Measurements from ENCODE around the gene PKHD1.

PKHD1 gene

DNA sequence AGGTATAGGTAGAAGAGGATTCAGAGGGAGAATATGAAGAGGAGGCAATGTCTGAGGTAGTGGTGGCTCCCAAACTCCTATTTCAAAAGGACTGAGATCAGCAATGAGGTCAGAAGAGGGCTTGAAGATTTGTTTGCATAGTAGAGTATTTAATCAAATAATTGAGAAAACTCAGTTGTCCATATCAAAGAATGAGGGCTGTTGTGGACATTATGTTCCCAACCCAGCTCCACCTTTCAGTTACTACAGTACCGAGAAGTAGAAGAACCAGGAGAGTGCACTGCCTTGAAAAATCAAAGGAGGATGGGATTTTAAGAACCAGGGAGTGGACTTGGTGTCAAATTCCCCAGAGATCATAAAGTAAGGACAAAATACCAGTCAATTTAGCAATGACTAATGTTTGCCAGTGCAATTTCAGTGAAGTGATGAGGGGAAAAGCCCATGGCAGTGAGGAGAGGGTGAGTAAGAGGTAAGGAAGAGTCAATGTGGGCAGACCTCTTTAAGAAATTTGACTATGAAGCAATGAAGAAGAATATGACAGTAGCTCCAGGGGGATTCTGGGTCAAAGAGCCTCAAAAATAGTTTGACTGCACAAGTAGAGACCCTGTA is 382.4 kb downstream of the PKHD1 start:
- no peak overlapping the region for H3K27ac Mint-ChIP-seq
- H3K9me3 Mint-ChIP-seq, result no peaks in the 10 kb centered on the region
- no peaks in the 10 kb centered on the region for H3K27me3 Mint-ChIP-seq
- no peaks in the 10 kb centered on the region for H3K4me1 Mint-ChIP-seq (ENCODE audit: low read depth)
- H3K36me3 Mint-ChIP-seq (ENCODE audit: low read depth), result no peaks in the 10 kb centered on the region
- no peak overlapping the region for H3K4me3 Mint-ChIP-seq

DNA sequence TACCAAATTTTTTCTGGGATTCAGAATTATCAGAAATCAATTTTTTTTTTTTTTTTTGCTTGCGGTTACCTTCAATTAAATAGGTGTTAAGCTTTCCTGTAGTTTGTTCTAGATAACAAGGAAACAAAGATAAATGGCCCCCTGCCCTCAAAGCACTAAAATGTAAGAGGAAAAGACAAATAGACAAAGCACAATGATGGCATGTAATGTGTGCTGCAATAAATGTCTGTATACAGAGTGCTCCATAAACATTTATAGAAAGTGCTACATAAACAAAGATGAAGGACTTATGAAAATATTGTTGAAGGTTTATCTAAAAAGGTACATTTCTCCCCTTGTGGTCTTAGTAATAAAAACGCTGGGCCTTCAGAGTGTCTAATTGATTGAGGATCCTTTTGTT is 384.6 kb downstream of the PKHD1 start:
- H3K9me3 Mint-ChIP-seq, result no peaks in the 10 kb centered on the region
- no peaks in the 10 kb centered on the region for H3K36me3 Mint-ChIP-seq (ENCODE audit: low read depth)
- H3K4me1 Mint-ChIP-seq (ENCODE audit: low read depth), result no peaks in the 10 kb centered on the region

DNA sequence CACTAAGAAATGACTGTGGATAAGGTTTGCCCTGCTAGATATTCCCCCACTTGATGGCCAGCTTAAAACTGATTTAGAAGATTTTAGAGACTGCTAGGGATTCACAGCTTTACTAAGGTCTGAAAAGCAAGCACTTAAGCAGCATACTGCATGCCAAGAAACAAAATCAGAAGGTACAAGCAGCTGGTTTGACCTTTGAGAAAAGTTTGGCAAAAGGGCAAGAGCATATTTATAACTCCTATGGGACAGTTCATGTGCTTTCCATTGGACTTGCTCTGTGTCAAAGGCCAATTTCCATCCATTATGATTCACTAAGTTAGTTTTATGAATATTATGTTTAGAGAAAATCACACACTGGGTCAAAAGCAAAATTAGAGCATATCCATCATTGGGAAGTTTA is 402.8 kb downstream of the PKHD1 start:
- H3K27ac Mint-ChIP-seq, result no peak overlapping the region

More for the DNA sequence above, 384.6 kb downstream of the PKHD1 start:
- H3K27me3 Mint-ChIP-seq, result no peaks in the 10 kb centered on the region
- H3K27ac Mint-ChIP-seq, result no peak overlapping the region
- no peak overlapping the region for H3K4me3 Mint-ChIP-seq

DNA sequence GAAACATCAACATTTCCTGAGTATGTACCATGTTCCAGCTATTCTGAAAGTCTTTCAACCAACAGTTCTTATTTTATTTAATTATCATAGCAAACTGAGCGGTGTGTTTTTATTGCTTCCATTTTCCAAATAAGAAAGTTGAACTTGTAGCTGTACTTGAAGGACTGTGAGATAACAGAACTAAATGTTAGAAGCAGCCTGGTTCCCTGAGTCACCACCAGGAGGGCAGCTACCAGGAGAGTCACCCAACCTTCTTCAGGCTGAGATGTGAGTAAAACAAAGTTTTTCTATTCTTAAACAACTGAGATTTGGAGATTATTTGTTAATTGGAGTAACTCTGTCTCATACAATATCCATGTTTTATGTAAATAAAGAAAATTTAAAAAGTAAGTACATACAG is 403.4 kb downstream of the PKHD1 start:
- no peak overlapping the region for H3K27ac Mint-ChIP-seq
- H3K36me3 Mint-ChIP-seq (ENCODE audit: low read depth), result no peaks in the 10 kb centered on the region
- no peaks in the 10 kb centered on the region for H3K27me3 Mint-ChIP-seq
- no peak overlapping the region for H3K4me3 Mint-ChIP-seq
- peaks cover 4% of the 10 kb centered on the region for H3K9me3 Mint-ChIP-seq
- H3K4me1 Mint-ChIP-seq (ENCODE audit: low read depth), result no peaks in the 10 kb centered on the region

More for the DNA sequence above, 402.8 kb downstream of the PKHD1 start:
- Mint-ChIP-seq H3K4me3 (no peak overlapping the region), H3K9me3 (peaks cover 4% of the 10 kb centered on the region), H3K27me3 (no peaks in the 10 kb centered on the region), H3K36me3 (ENCODE audit: low read depth) (no peaks in the 10 kb centered on the region), H3K4me1 (ENCODE audit: low read depth) (no peaks in the 10 kb centered on the region)

DNA sequence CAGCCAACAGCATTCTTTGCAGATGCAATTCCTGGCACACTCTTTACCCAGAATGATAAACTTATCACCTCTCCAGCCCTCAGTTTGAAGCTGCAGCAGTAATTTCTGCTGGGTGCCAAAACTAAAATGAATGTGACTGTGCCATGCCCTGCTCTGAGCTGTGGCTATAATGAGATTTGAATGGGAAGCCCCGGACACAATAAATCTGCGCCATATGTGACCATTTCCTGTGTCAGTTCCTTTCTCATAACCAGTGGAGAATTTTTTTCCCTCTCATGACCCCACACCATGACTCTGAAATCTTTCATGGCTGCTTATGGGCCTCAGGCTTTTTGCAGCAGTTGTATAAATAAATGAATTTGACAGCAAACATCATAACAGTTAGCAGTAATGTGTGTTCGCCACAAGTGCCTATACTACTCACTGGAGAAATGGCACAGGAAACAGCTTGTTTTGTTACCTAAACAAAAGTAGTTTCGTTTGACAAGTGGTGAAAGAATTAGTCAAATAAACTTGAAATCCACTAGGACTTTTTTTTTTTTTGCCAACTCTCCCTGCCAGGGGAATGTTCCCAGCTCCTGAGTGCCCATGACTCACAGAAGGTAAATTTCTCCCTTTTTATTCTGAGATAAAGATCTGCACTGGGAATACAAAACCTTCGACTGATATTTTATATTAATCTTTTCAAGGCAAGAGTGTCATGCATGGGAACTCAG is 408.4 kb downstream of the PKHD1 start:
- no peaks in the 10 kb centered on the region for H3K36me3 Mint-ChIP-seq (ENCODE audit: low read depth)
- H3K9me3 Mint-ChIP-seq, result no peaks in the 10 kb centered on the region
- H3K4me1 Mint-ChIP-seq (ENCODE audit: low read depth), result no peaks in the 10 kb centered on the region
- H3K27ac Mint-ChIP-seq, result no peak overlapping the region
- no peak overlapping the region for H3K4me3 Mint-ChIP-seq
- H3K27me3 Mint-ChIP-seq, result no peaks in the 10 kb centered on the region

DNA sequence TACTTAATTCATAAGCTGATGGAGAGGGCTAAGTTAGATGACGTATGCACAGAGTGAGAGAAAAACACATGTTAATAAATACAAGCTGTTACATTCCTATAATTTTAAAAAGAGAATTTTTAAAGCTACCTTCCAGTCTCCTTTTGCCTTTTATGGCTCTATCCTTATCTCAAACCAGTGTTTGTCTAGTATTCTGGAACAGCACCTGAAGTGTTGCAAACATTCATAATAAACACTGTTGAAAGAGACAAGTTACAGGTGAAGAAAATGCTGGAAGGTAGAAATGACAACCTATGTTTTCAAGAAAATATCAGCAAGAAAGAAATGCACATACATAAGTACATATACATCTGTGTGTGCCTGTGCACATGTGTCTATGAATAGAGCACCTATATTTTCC is 409.1 kb downstream of the PKHD1 start:
- no peaks in the 10 kb centered on the region for H3K4me1 Mint-ChIP-seq (ENCODE audit: low read depth)
- no peak overlapping the region for H3K27ac Mint-ChIP-seq
- H3K4me3 Mint-ChIP-seq, result no peak overlapping the region
- H3K36me3 Mint-ChIP-seq (ENCODE audit: low read depth), result no peaks in the 10 kb centered on the region
- H3K9me3 Mint-ChIP-seq, result no peaks in the 10 kb centered on the region
- no peaks in the 10 kb centered on the region for H3K27me3 Mint-ChIP-seq

DNA sequence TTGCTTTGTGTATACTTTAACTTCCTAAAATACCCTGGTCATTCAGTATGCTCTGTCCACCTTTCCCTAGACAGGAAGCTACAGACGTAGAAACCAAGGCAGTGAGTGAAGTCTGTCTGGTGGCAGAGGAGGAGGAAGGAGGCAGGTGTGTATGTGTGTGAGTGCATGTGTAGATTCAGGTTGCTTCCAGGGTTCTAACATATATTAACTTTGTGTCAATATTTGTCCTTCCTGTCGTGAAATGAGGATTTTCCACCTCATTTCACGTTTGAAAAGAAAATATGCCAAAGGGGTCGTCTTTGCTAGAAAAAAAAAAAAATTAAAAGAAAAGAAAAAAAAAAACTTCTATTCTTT is 411.5 kb downstream of the PKHD1 start:
- H3K4me3 Mint-ChIP-seq, result no peak overlapping the region
- no peaks in the 10 kb centered on the region for H3K4me1 Mint-ChIP-seq (ENCODE audit: low read depth)
- no peaks in the 10 kb centered on the region for H3K36me3 Mint-ChIP-seq (ENCODE audit: low read depth)
- no peak overlapping the region for H3K27ac Mint-ChIP-seq
- no peaks in the 10 kb centered on the region for H3K27me3 Mint-ChIP-seq
- H3K9me3 Mint-ChIP-seq, result peaks cover 11% of the 10 kb centered on the region

DNA sequence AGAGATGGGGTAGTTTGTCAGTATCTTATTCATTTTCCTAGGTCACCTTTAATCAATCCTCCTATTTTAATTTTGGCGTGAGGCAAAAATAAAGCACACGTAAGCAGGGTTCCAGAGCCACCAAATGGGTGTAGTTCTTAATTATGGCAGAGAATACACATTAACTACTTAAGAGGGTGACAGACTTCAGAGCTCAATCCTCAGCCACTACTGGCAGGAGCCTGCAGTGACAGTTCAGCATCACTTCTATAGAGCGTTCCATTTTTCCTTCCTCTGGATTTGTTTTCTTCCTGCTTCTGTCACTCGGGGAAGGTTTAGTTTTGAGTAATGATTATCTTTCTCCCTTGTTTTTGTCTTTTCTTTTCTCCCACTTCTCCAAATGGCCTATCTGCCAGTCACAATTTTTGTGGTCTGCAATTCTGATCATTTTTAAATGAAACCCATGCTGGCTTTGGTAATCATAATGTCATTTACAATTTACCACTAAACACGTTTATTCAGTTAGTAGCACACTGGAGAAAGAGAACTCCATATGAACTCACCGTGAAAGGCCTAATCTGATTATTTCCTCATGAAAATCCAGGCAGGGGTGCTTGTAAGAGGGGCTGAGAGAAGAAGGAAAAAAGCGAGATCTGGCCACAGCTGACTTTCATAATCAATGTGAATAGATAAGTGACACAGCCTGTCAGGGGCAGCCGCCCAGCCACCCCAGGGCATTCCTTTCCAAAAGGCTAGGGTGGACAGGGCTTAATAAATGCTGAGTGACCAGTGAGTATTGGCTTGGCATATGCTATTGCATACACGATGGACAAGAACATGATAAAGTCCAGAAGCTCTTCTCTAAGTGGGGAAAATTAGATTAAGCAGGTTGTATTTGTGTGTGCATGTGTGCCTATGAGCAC is 412.1 kb downstream of the PKHD1 start:
- H3K9me3 Mint-ChIP-seq, result peaks cover 11% of the 10 kb centered on the region
- no peaks in the 10 kb centered on the region for H3K4me1 Mint-ChIP-seq (ENCODE audit: low read depth)
- H3K27me3 Mint-ChIP-seq, result no peaks in the 10 kb centered on the region
- H3K36me3 Mint-ChIP-seq (ENCODE audit: low read depth), result no peaks in the 10 kb centered on the region
- H3K4me3 Mint-ChIP-seq, result no peak overlapping the region
- H3K27ac Mint-ChIP-seq, result no peak overlapping the region

DNA sequence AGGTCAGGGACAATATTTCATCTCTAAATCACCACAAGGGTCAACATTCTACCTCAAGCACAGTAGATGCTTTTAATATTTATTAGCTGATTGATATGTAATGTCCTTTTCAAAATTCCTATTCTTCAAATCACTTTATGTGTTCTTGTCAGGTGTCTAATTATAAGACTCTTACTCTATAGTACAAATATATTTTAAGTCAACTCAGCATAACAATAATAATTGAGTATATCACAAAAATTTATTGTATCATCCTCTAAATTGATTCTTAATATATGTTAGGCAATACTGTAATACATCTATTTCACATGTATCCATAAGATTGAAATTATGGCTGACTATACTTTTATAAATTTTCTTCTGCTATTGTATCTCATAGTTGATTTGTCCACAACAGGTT is 423.9 kb downstream of the PKHD1 start:
- H3K36me3 Mint-ChIP-seq (ENCODE audit: low read depth), result no peaks in the 10 kb centered on the region
- no peaks in the 10 kb centered on the region for H3K9me3 Mint-ChIP-seq

DNA sequence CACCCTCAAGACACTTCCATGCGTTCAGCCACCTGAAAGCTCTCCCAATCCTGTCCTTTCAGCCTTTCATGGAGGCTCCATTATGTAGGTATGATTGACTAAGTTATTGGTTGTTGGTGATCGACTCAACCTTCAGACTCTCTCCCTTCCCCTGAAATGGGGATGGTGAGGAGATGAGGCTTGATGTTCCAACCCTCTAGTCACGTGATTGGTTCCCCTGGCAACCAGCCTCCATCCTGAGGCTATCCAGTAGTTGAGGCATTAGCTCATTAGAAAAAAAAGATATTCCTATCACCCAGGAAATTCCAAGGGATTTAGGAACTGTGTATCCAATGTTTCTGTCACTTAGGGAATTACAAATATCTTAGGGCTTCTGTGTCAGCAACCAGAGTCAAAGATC is 426.6 kb downstream of the PKHD1 start:
- Mint-ChIP-seq H3K27me3 (no peaks in the 10 kb centered on the region), H3K4me3 (no peak overlapping the region)

More for the DNA sequence above, 423.9 kb downstream of the PKHD1 start:
- Mint-ChIP-seq H3K4me1 (ENCODE audit: low read depth) (no peaks in the 10 kb centered on the region), H3K27me3 (no peaks in the 10 kb centered on the region), H3K4me3 (no peak overlapping the region), H3K27ac (no peak overlapping the region)

DNA sequence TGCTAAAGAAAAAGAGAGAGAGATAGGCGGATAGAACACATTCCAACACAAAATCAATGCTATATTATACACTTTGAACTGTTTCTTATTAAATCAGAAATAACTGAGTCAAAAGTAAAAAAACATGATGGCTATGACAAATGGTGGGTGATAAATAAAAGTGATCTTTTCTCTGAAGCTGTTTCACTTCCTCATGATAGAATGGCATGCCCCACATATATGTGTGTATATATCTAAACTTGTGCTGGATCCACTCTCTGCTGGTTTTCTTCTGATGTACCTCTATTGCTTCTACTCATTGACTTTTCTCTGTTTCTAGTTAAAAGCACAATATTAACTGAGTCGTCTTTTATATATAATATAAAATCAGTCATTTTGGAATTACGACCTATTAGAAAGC is 429.9 kb downstream of the PKHD1 start:
- H3K4me1 Mint-ChIP-seq (ENCODE audit: low read depth), result no peaks in the 10 kb centered on the region
- H3K27ac Mint-ChIP-seq, result no peak overlapping the region
- H3K36me3 Mint-ChIP-seq (ENCODE audit: low read depth), result no peaks in the 10 kb centered on the region
- no peak overlapping the region for H3K4me3 Mint-ChIP-seq
- H3K27me3 Mint-ChIP-seq, result no peaks in the 10 kb centered on the region
- no peaks in the 10 kb centered on the region for H3K9me3 Mint-ChIP-seq

More for the DNA sequence above, 426.6 kb downstream of the PKHD1 start:
- H3K36me3 Mint-ChIP-seq (ENCODE audit: low read depth), result no peaks in the 10 kb centered on the region
- no peaks in the 10 kb centered on the region for H3K4me1 Mint-ChIP-seq (ENCODE audit: low read depth)
- H3K27ac Mint-ChIP-seq, result no peak overlapping the region
- H3K9me3 Mint-ChIP-seq, result no peaks in the 10 kb centered on the region

DNA sequence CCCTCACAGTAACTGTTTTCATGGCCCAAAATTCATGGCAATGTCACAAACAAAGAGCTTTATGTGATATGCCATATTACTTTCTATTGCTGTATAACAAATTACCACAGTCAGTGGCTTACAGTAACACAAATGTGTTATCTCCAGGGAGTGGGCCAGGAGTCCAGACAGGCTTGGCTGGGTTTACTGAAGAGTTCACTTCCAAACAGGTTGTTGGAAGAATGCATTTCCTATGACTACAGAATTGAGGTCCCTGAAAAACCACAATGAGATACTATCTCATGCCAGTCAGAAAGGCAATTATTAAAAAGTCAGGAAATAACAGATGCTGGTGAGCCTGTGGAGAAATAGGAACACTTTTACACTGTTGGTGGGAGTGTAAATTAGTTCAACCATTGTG is 431.9 kb downstream of the PKHD1 start:
- no peak overlapping the region for H3K4me3 Mint-ChIP-seq
- no peaks in the 10 kb centered on the region for H3K9me3 Mint-ChIP-seq
- no peak overlapping the region for H3K27ac Mint-ChIP-seq
- no peaks in the 10 kb centered on the region for H3K27me3 Mint-ChIP-seq
- H3K4me1 Mint-ChIP-seq (ENCODE audit: low read depth), result no peaks in the 10 kb centered on the region
- H3K36me3 Mint-ChIP-seq (ENCODE audit: low read depth), result no peaks in the 10 kb centered on the region

DNA sequence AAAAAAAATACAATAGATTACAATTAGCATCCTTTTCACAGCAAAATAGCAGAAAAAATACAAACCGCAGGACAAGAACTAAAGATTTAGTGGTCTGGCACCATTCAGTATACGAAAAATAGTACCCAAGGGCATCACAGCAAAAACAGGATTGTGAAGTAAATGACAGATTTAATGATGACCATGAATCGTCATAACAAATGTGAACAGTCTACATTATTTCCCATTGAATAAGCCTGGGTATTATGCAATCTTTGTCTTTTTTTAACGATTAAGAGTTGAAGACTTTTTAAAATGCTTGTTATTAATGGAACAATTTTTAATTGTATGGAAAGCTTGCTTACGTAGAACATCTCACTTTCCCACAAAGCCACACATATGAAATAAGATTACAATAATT is 432.8 kb downstream of the PKHD1 start:
- Mint-ChIP-seq H3K9me3 (no peaks in the 10 kb centered on the region), H3K27me3 (no peaks in the 10 kb centered on the region), H3K36me3 (ENCODE audit: low read depth) (no peaks in the 10 kb centered on the region), H3K27ac (no peak overlapping the region), H3K4me1 (ENCODE audit: low read depth) (no peaks in the 10 kb centered on the region), H3K4me3 (no peak overlapping the region)

DNA sequence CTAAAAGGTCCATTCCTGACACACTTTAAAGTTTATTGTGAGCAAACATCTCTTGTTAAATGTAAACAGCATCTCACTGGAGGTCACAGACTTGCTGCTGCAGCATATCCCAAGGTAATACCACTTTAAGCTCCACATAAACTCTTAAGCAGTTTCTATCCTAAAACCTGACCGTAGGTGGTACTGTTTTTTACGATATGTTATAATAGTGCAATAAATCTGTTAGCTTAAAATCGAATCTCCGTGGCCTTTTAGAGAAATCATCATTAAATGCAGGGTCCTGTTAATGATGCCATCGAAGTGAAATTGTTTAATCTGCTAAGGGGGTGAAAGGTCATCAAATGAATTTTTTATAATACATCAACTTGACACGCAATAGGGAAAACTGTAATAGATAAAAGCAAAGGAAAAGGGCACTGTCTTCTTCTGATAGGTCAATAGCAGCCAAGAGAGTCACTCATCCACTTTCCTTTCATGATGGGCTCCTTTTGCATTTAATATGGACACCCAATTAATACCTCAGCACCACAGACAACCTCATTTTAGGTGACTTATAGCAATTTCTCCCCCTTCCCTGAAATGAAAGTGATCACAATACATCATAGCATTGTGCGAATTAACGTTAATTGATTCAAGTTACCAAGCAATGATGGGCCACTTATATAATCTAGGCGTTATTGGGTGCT is 436.1 kb downstream of the PKHD1 start:
- Mint-ChIP-seq H3K4me1 (ENCODE audit: low read depth) (no peaks in the 10 kb centered on the region), H3K9me3 (peaks cover 7% of the 10 kb centered on the region), H3K4me3 (no peak overlapping the region), H3K36me3 (ENCODE audit: low read depth) (no peaks in the 10 kb centered on the region), H3K27me3 (no peaks in the 10 kb centered on the region), H3K27ac (no peak overlapping the region)

DNA sequence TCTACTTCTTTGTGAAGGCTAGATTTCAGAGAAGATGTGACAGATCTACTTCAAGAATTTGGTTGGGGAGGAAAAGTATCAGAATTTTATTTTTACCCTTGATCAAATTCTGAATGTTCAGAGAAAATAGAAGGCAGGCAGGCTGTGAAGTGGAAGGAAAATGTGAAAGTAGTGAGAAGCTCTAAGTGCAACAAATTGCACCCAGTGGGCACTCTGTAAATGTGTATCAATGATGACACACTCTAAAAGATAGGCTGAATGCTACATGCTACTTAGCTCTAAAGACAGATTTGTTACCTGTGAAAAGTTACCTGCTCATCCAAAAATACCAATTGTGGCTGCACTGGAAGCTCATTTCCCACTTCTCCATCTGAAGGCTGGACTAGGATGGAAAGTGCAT is 438.6 kb downstream of the PKHD1 start:
- Mint-ChIP-seq H3K27me3 (no peaks in the 10 kb centered on the region), H3K4me3 (no peak overlapping the region), H3K36me3 (ENCODE audit: low read depth) (no peaks in the 10 kb centered on the region), H3K4me1 (ENCODE audit: low read depth) (no peaks in the 10 kb centered on the region), H3K9me3 (peaks cover 7% of the 10 kb centered on the region), H3K27ac (no peak overlapping the region)
